NCI-H1417 (cell line): Measurements from ENCODE around the gene CBFA2T2.
"Not testable (repeated sequence)": the region's sequence is repeated elsewhere in the genome, so short reads cannot be mapped to it uniquely, and the experiment has no call there.

Experiments
- DNase-seq, 3 experiments: peaks; one replicate each; lab custom pipeline; 2025; lab: John Stamatoyannopoulos, UW

CBFA2T2 gene

DNA sequence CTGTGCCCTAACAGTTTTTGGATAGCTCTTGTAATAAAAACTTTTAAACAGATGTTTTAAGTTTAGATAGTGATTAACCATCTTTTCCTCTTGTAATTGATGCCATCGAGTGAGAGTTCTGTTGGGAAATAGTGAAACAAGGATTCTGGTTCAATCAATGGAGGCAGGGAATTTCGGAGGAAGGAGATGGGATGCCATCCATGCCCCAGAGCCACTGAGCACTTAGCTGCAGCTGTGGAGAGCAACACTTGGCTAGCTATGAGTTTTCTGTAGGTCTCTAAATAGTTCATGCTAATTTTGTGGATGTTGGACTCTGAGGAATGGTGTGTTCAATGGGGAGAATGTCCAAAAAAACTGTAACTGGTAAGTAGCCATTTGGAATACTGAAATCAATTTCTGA lies 16.7 kb downstream of the CBFA2T2 start:
- no peak for DNase-seq

DNA sequence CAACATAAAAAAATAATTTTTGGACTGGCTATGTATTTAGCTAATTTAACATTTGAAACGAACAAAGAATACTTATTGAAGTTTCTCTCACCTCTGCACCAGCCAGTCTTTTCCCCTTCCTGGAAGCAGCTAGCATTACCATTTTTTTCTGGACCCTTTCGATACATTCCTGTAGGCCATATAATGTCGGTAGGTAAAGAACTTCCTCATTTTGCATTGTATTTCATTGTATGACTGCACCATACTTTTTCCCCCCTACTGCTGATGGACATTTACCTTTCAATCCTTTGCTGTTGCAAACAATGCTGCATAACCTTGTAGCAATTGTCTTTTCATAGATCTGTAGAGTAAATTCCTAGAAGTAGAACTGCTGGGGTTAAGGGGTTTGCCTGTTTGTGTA lies 17.6 kb downstream of the CBFA2T2 start:
- no peak for DNase-seq

- not testable (repeated sequence) for DNase-seq
Observed at GRCh38 chr20:33508015-33508414, 18.1 kb downstream of the CBFA2T2 start.

DNA sequence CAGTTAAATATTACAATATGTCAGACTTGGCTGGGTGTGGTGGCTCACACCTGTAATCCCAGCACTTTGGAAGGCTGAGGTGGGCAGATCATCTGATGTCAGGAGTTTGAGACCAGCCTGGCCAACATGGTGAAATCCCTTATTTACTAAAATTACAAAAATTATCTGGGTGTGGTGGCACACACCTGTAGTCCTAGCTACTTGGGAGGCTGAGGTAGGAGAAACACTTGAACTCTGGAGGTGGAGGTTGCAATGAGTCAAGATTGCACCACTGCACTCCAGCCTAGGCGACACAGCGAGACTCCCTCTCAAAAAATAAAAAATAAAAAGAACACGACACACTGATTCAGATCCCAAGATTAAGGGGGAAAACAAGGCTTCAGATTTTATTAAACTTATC lies 19.2 kb downstream of the CBFA2T2 start:
- DNase-seq: not testable (repeated sequence)

DNA sequence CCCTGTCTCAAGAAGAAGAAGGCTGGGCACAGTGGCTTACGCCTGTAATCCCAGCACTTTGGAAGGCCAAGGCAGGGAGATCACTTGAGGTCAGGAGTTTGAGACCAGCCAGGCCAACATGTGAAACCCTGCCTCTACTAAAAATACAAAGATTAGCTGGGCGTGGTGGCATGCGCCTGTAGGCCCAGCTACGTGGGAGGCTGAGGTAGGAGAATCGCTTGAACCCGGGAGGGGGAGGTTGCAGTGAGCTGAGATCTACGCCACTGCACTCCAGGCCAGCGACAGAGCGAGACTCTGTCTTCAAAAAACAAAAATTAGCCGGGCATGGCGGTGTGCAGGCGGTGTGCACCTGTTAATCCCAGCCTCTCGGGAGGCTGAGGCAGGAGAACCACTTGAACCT lies 22.0 kb downstream of the CBFA2T2 start:
- DNase-seq: not testable (repeated sequence)

- peak in 1 of 3 experiments; percentile 17 for DNase-seq
Observed at GRCh38 chr20:33515569-33516216, 25.8 kb downstream of the CBFA2T2 start.

- DNase-seq: peak in 2 of 3 experiments; percentile 14 to 40
Observed at GRCh38 chr20:33516882-33517281, 27.0 kb downstream of the CBFA2T2 start.

DNA sequence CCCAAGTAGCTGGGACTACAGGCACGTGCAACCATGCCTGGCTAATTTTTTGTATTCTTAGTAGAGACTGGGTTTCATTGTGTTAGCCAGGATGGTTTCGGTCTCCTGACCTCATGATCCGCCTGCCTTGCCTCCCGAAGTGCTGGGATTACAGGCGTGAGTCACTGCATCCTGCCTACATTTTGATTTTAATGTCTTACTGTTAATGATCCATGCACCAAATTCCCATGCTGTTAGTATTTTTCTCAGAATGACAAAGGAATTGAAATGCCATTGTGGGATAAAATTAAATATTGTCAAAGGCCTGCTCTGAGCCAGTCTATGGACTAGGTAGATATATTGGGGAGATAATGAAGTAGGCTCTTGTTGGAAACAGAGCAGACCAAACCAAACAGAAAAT lies 28.2 kb downstream of the CBFA2T2 start:
- DNase-seq: no peak

- DNase-seq: peak; percentile 85 to 98 (median 88)
Observed at GRCh38 chr20:33521461-33521860, 31.6 kb downstream of the CBFA2T2 start.

DNA sequence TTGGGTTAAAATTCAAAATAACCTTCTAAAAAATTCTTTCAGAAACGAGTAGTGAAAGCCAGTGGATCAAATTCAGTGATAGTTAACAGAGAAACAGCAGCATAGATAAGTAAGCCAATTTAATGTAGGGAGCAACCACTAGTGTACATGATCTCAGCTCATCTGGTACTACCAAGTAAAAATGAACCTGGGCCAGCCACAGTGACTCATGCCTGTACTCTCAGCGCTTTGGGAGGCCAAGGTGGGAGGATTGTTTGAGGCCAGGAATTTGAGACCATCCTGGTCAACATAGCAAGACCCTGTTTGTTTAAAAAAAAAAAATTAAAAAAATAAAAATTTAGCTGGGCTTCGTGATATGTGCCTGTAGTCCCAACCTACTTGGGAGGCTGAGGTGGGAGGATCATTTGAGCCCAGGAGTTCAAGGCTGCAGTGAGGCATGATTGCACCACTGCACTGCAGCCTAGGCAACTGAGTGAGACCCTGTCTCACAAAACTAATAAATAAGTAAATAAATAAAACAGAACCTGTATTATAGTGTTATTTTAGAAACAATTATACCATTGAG lies 32.4 kb downstream of the CBFA2T2 start:
- no peak for DNase-seq

GRCh38 chr20:33524261-33524660 lies 34.4 kb downstream of the CBFA2T2 start:
- no peak for DNase-seq

DNA sequence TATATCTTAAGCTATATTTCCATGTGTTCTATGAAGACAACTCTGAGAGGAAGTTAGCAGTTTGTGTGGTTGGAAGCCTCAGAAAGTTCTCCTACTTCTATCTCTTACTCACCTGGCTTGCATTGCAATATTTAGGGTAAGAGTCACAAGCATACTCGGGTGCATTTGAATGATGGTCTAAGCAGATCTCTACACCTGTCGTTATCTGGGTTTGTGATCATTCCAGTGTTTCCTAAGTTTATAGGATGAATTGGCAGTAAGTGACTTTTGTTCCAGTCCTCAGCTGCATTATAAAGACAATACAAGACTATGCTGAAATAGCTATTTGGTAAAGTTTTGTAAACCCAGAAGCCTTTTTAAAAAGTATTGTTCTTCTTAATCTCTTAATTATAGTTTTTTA lies 36.9 kb downstream of the CBFA2T2 start:
- no peak for DNase-seq

GRCh38 chr20:33531047-33531877 lies 41.4 kb downstream of the CBFA2T2 start:
- DNase-seq: peak in 1 of 3 experiments; percentile 28

DNA sequence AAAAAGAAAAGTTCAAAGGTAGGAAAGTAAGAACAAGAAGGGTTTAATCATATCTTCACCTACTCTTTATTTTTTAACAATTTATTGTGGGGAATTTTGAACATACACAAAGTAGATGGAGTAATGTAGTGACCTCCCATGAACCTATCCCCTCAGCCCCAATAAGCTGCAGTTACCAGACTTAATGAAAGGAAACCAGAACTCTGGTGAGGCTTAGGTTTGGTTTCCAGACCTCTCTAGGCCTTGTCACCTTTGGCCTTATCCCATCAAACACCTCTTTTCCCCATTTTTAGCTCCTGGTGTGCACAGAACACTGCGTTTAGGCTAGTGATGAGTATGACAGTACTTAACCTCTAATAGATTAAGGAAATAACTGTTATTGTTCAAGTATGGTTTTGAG lies 42.0 kb downstream of the CBFA2T2 start:
- no peak for DNase-seq

GRCh38 chr20:33532753-33533459 lies 43.0 kb downstream of the CBFA2T2 start:
- DNase-seq: no peak

- not testable (repeated sequence) for DNase-seq
Observed at GRCh38 chr20:33535717-33536116, 45.8 kb downstream of the CBFA2T2 start.

DNA sequence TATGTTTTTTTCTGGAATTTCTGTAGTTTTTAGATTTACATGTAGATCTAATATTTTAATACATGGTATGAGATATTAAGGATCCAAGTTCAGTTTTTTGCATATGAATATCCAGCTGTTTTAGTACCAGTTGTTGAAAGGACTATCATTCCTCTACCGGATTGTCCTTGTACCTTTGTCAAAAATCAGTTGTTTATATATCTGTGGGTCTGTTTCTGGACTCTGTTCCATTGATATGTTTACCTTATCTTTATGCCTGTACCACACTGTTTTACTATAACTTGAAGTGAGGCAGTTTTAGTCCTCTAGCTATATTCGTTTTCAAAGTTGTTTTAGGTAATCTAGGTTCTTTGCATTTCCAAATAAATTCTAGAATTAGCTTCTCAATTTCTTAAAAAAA lies 47.7 kb downstream of the CBFA2T2 start:
- no peak for DNase-seq

DNA sequence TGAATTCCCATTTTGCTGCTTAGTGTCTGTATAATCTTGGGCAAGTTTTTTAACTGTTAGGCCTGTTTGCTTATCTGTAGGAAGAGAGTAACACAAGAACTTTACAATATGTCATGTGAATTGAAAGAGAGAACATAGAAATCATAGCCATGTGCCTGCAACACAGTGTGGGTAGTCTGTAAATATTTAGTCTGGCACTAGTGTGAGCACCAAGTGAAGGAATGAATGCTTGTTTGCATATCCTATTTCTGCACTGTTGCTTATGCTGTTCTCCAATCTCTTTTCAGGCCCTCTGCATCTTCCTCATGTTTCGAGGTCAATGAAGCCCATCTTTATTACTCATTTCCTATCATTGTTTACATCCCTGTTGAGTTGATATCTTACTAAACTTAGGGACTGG lies 49.2 kb downstream of the CBFA2T2 start:
- DNase-seq: no peak

GRCh38 chr20:33540427-33540826 lies 50.5 kb downstream of the CBFA2T2 start:
- DNase-seq: no peak

DNA sequence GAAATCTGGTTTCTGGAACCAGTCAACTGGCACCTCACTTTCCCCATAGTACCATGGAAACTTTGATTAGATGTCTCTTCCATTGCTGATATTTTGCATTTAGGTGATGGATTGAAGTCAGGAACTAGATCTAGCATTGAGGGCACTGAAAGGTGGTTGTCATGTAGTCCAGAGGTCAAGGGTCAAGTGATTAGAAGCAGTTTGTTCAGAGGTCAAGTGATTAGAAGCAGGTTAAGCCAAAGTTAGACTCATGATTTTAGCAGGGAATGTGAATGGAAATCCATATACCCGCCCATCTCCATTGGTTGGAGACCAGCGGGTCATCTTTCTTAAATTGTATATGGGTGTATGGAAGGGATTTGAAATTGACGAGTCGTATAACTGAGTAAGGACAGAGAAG lies 51.2 kb downstream of the CBFA2T2 start:
- no peak for DNase-seq

DNA sequence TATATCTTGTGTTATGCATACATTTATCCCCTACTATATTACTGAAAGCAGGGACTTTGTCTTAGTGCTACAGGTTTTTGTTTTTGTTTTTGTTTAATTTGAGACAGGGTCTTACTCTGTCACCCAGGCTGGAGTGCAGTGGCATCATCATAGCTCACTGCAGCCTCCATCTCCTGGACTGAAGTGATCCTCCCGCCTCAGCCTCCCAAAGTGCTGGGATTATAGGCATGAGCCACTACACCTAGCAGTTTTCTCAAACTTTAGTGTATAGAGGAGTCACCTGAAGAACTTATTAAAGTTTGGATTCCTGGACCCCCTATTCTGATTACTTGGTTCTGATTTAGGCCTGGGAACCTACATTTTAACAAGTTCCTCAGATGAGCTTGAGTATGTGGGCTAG lies 51.9 kb downstream of the CBFA2T2 start:
- no peak for DNase-seq

GRCh38 chr20:33545763-33546162 lies 55.9 kb downstream of the CBFA2T2 start:
- DNase-seq: peak in 1 of 3 experiments; percentile 47
